GM18951 (cell line): ENCODE measurements around the gene MACROD2.

Experiments
- POLR2A ChIP-seq: IDR thresholded peaks from 4 replicates; pipeline ENCODE4 v1.6.1; 2011; ENCODE audit warnings: mild to moderate bottlenecking; ENCODE audit not compliant: insufficient read length, insufficient read depth; ENCODE audit errors: extremely low read depth
- in situ Hi-C: fragments of 300-500 bp; cut with MboI; formaldehyde crosslinking; loops from one replicate; pipeline ENCODE4 v1.12.0; 2022; ENCODE audit warnings: low sequenced_read_pairs, mixed read lengths, inconsistent platforms; ENCODE audit not compliant: unreplicated experiment

The MACROD2 gene

DNA sequence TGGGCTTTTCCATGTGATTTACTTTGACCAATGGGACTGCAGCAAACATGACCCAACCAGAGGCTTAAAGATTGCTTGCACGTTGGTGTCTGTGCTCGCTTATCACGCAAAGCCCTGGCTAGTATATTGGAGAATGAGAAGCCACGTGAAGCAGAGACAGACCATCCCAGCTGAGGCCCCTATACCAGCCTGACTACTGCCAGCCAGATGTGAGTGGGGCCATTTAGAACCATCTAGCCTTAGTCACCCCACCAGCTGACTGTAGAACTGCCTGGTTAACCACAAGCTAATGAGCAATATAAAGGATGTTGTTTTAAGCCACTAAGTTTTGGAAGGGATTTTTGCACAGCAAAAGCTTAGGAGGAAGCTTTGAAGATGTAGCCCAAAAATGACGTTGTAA lies 74.5 kb downstream of the MACROD2 start:
- no peak for TF ChIP-seq POLR2A
- in situ Hi-C loops, result no loop called here

GRCh38 chr20:14093652-14094051 lies 98.3 kb downstream of the MACROD2 start:
- no peak for TF ChIP-seq POLR2A
- in situ Hi-C loops, result no loop called here

DNA sequence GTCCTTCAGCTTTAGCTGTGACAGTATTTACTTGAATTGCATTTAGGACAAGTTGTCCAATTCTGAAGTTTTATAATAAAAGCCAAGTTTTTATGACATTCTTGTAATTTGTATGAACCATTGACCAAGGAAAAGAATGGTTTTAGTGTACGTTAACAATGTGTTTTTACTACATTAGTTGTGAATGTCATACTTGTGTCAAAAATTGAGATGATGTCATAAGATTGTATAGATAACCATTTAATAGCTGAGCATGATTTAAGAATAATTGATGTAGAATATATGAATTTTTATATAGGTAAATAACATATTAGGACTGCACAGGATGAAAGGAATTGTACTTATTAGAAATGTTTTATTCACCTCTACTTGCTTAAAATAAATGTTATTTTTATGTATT lies 102.9 kb downstream of the MACROD2 start:
- in situ Hi-C loops, result no loop called here

DNA sequence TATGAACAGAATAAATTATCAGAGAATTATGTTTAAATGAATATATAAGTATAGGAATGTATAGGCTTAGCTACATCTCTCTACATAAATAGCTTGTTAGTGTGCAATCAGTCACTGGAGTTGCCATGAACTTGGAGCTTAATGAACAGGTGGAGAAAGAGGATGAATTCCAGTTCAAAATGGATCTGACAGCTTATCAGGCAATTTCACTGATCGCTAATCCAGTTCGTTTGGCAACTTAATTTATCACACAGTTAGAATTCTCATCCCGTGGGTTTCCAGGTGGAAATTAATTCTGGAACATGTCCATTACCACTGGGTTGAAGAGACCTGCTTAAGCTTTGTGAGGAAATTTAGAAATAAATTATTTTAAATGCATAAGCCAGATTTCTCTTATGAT lies 118.1 kb downstream of the MACROD2 start:
- in situ Hi-C loops, result no loop called here
- no peak for TF ChIP-seq POLR2A

More for the DNA sequence above, 102.9 kb downstream of the MACROD2 start:
- TF ChIP-seq POLR2A, result no peak

GRCh38 chr20:14114065-14114704 lies 118.9 kb downstream of the MACROD2 start:
- in situ Hi-C loops, result no loop called here
- no peak for TF ChIP-seq POLR2A

- in situ Hi-C loops, result no loop called here
- TF ChIP-seq POLR2A, result no peak
Observed at GRCh38 chr20:14116037-14116436, 120.7 kb downstream of the MACROD2 start.

DNA sequence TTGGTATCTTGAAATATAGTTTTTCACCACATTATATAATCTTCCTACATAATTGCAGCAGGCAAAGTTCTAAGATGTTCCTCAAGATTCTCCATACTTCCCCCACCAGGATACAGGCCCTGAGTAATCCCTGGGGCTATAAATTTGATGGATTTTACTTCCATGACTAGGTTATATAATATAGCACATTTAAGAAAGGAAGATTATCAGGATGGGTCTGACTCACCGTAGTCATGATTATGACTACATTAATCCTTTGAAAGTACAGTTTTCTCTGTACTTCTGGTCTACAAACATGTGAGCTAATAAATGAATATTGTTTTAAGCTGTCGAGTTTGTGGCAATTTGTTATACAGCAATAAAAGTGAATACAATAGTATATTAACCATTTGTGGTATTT lies 122.5 kb downstream of the MACROD2 start:
- in situ Hi-C loops, result no loop called here
- no peak for TF ChIP-seq POLR2A

GRCh38 chr20:14126856-14127255 lies 131.5 kb downstream of the MACROD2 start:
- in situ Hi-C loops, result no loop called here
- TF ChIP-seq POLR2A, result no peak

DNA sequence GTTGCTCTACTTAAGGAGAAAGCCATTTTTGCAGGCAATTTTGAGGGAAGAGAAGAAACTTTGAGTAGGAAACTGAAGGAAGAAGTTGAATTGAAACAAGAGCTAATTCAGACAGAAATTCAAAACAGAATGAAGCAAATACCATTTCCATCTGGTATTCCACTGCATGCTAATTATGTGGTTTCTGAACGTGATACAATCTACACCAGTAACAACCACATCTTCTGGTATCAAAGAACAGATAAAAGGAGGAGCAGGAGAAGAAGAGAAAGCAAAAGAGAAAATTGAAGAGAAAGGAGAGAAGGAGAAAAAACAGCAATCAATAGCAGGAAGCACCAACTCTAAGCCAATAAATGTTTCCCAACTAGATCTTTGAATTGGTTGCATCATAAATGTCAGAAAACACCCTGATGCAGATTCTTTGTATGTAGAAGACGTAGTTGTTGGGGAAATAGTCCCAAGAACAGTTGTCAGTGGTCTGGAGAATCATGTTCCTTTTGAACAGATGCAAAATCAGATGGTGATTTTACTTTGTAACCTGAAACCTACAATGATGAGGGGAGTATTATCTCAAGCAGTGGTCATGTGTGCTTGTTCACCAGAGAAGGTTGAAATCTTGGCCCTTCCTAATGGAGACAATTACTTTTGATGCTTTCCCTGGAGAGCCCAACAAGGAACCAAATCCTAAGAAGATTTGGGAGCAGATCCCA lies 132.4 kb downstream of the MACROD2 start:
- no peak for TF ChIP-seq POLR2A
- in situ Hi-C loops, result no loop called here

GRCh38 chr20:14134004-14134403 lies 138.7 kb downstream of the MACROD2 start:
- no peak for TF ChIP-seq POLR2A

DNA sequence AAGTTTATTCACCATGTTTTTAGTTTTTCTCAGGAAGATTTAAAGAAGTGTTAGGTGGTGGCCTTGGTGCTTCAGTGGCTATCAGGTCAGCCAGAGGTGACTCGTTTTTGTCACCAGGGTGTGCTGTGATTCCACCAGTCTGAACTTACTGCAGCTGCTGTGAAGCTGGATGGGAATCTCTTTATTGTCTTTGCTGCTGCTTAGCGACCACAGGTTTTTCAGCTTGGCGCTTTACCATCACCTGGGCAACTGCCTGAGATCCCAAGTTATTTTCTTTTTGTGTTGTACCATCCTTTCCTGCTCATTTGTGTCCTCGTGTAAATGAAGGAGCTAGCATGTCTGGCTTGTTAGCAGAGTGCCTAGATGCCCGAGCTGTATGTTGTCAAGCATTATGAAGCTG lies 146.9 kb downstream of the MACROD2 start:
- no peak for TF ChIP-seq POLR2A
- in situ Hi-C loops, result no loop called here

More at GRCh38 chr20:14134004-14134403, 138.7 kb downstream of the MACROD2 start:
- in situ Hi-C loops, result no loop called here

DNA sequence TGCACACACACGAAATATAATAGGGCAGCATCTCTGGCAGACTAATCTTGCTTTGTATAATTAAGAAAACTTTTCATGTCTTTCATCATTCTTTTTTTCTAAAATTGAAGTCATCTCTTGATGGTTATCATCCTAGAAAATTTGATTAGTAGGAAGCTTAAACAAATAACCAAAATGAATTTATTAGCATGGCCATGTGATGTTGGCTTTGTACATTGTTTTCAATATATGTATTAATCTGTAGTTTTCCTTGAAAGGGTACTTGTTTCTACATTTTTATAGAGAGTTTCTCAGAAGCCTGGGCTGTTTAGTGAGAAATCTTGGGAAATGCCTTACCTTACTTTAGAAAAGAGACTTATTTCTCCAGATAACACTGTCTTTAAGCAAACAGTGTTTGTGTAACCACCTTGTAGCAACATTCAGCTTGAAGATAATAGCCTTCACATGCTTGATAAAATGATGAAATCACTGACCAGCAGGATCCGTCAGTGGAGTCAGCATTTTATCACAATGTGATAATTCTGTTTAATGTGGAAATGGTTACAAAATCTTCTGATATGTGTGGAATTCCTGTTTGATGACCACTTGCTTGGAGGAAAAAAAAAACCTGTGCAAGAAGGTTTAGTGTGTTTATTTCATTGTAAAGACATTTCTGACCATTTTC lies 147.8 kb downstream of the MACROD2 start:
- TF ChIP-seq POLR2A, result no peak
- in situ Hi-C loops, result no loop called here

DNA sequence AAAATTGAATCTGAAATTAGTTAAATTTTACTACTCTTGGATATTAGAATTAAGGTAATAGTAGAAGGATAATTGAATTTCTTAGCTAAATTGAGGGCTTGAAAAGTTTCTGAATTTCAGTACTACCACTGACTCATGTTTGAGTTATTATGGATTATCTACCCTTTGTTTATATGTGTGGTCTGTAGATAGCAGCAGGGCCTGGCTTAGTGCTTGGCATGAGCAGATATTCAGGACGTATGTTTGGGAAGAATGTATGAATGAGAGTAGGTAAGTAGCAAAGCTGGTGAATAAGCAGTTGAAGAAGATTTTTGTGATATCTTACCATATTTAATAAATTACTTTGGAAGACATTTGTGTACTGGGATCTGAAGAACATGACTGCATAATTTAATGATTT lies 152.7 kb downstream of the MACROD2 start:
- in situ Hi-C loops, result no loop called here
- no peak for TF ChIP-seq POLR2A

GRCh38 chr20:14155361-14155760 lies 160.0 kb downstream of the MACROD2 start:
- no peak for TF ChIP-seq POLR2A
- in situ Hi-C loops, result no loop called here

- in situ Hi-C loops, result no loop called here
- no peak for TF ChIP-seq POLR2A
Observed at GRCh38 chr20:14178528-14178927, 183.2 kb downstream of the MACROD2 start.
